GM18505 (cell line): ENCODE results near the gene GHSR.
"Not testable (repeated sequence)": the region's sequence is repeated elsewhere in the genome, so short reads cannot be mapped to it uniquely, and the experiment has no call there.

Source experiments
- ATAC-seq: cut with Tn5 transposase; IDR thresholded peaks from one replicate; pipeline ENCODE4 v1.9.1; 2021; ENCODE audit not compliant: unreplicated experiment
- POLR2A ChIP-seq: IDR thresholded peaks from 4 replicates; pipeline ENCODE4 v1.6.1; 2011; ENCODE audit warnings: borderline replicate concordance; ENCODE audit not compliant: insufficient read depth, insufficient read length; ENCODE audit errors: extremely low read depth

GHSR gene

GRCh38 chr3:172447611-172448579, at the start of gene GHSR:
GHSR (minus strand) TSS chr3:172448456; CDS start chr3:172448413, 43 bp downstream.
- no peak for ATAC-seq
- TF ChIP-seq POLR2A, result no peak

GRCh38 chr3:172490198-172490669, 42.0 kb upstream of the GHSR start:
- not testable (repeated sequence) for ATAC-seq

- no peak for ATAC-seq
- TF ChIP-seq POLR2A, result no peak
Measured at GRCh38 chr3:172478116-172478515, 29.9 kb upstream of the GHSR start.

GRCh38 chr3:172476347-172476746, 28.1 kb upstream of the GHSR start:
- TF ChIP-seq POLR2A, result no peak
- ATAC-seq, result no peak

- TF ChIP-seq POLR2A, result no peak
- no peak for ATAC-seq
Measured at GRCh38 chr3:172475703-172476102, 27.4 kb upstream of the GHSR start.

GRCh38 chr3:172471903-172472302, 23.6 kb upstream of the GHSR start:
- TF ChIP-seq POLR2A, result no peak
- ATAC-seq, result no peak

GRCh38 chr3:172470588-172470987, 22.3 kb upstream of the GHSR start:
- ATAC-seq, result no peak

GRCh38 chr3:172467170-172467824, 19.0 kb upstream of the GHSR start:
- no peak for TF ChIP-seq POLR2A
- ATAC-seq, result no peak

More at GRCh38 chr3:172470588-172470987, 22.3 kb upstream of the GHSR start:
- no peak for TF ChIP-seq POLR2A

GRCh38 chr3:172466553-172467130, 18.4 kb upstream of the GHSR start:
- no peak for TF ChIP-seq POLR2A
- no peak for ATAC-seq

- TF ChIP-seq POLR2A, result no peak
- ATAC-seq, result no peak
Measured at GRCh38 chr3:172465281-172465680, 17.0 kb upstream of the GHSR start.

GRCh38 chr3:172464306-172464705, 16.1 kb upstream of the GHSR start:
- no peak for TF ChIP-seq POLR2A
- ATAC-seq, result no peak

GRCh38 chr3:172461530-172462138, 13.4 kb upstream of the GHSR start:
- ATAC-seq, result no peak
- TF ChIP-seq POLR2A, result no peak

GRCh38 chr3:172456404-172456803, 8.1 kb upstream of the GHSR start:
- TF ChIP-seq POLR2A, result no peak
- ATAC-seq, result no peak
